Measurements from ENCODE around the gene SBK2. TPM values are rescaled to one million over a fixed set of nuclear protein-coding genes. Genes with fewer than 3 reads are reported as not detected.

SBK2 gene
- polyA plus RNA-seq, 1 of the 3 experiments (the other 2 are of a cell fraction) = 0.20 TPM

- Histone ChIP-seq H4K20me1 (ENCODE audit: insufficient read depth) (no peaks in the 10 kb centered on the region), H3K4me2 (peak overlapping the region; percentile 74), H3K36me3 (replicated peaks in 1 of 2; ENCODE audit: control insufficient read depth in 1 of 2, insufficient read depth in 2 of 2, low read length in 1 of 2) (no peaks in the 10 kb centered on the region), H3K4me1 (ENCODE audit: control insufficient read depth in 1 of 2, insufficient read depth in 2 of 2, low read depth in 1 of 2, low read length in 1 of 2) (peaks cover 15 to 22% of the 10 kb centered on the region in 2 experiments; a peak in 2 of 4 replicates), H2AFZ (ENCODE audit: low read depth) (peak overlapping the region; percentile 97), H3K9ac (peak overlapping the region; percentile 39), H3K79me2 (ENCODE audit: insufficient read depth) (no peaks in the 10 kb centered on the region), H3K27me3 (ENCODE audit: insufficient read depth) (no peaks in the 10 kb centered on the region), H3F3A (replicated peaks; ENCODE audit: insufficient read depth) (peaks cover 19% of the 10 kb centered on the region), H3K9me2 (no peaks in the 10 kb centered on the region), H3K27ac (ENCODE audit: low read depth in 2 of 2, low read length in 1 of 2) (peak overlapping the region; percentile 53 to 89; a peak in 3 of 4 replicates), H3K4me3 (ENCODE audit: low read depth in 2 of 2, low read length in 1 of 2) (peak overlapping the region; percentile 26 to 44; a peak in 3 of 4 replicates), H3K9me3 (no peaks in the 10 kb centered on the region)
- 34% methylated on average over 29 of the region's 36 CpGs for WGBS (ENCODE audit: low lambda C conversion rate)
- POLR2A ChIA-PET = interaction anchor here (0.7 to 4.1 kb wide), 4 partner anchors 13 to 25 kb away, joined by 3 to 32 read pairs (median 4); partner anchors contain the start of genes FIZ1 and ZNF865
- TF ChIP-seq, protein P1, sequence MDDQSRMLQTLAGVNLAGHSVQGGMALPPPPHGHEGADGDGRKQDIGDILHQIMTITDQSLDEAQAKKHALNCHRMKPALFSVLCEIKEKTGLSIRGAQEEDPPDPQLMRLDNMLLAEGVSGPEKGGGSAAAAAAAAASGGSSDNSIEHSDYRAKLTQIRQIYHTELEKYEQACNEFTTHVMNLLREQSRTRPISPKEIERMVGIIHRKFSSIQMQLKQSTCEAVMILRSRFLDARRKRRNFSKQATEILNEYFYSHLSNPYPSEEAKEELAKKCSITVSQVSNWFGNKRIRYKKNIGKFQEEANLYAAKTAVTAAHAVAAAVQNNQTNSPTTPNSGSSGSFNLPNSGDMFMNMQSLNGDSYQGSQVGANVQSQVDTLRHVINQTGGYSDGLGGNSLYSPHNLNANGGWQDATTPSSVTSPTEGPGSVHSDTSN (IDR thresholded peaks at IDR 0.05) = peak; percentile 92
- TF ChIP-seq FOSL2 (IDR thresholded peaks at IDR 0.05; ENCODE audit: borderline replicate concordance, low read depth) = no peak
- TF ChIP-seq USF1 (IDR thresholded peaks at IDR 0.05; ENCODE audit: borderline replicate concordance, low read depth) = peak; percentile 76
- no peak for TF ChIP-seq ELF1 (IDR thresholded peaks at IDR 0.05)
- TF ChIP-seq NFIC (IDR thresholded peaks at IDR 0.05; ENCODE audit: borderline replicate concordance) = no peak
- TF ChIP-seq IRF3 (IDR thresholded peaks at IDR 0.05; ENCODE audit: low read depth, low read length) = no peak
- TF ChIP-seq, protein P2, sequence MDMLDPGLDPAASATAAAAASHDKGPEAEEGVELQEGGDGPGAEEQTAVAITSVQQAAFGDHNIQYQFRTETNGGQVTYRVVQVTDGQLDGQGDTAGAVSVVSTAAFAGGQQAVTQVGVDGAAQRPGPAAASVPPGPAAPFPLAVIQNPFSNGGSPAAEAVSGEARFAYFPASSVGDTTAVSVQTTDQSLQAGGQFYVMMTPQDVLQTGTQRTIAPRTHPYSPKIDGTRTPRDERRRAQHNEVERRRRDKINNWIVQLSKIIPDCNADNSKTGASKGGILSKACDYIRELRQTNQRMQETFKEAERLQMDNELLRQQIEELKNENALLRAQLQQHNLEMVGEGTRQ (IDR thresholded peaks at IDR 0.05; ENCODE audit: borderline replicate concordance, low read depth, low read length) = peak; percentile 8; the same call in 1 of the 2 replicates
- peak; percentile 66 for TF ChIP-seq CHD2 (IDR thresholded peaks at IDR 0.05; ENCODE audit: low read length, partially characterized antibody)
- CTCF ChIA-PET = interaction anchor here (1.4 kb wide), 1 partner anchor 54 kb away, joined by 4 read pairs; no protein-coding TSS in a partner anchor
- peak; percentile 93 for DNase-seq
These were observed 48.9 kb upstream of the SBK2 start for GRCh38 chr19:55585658-55586339.

DNA sequence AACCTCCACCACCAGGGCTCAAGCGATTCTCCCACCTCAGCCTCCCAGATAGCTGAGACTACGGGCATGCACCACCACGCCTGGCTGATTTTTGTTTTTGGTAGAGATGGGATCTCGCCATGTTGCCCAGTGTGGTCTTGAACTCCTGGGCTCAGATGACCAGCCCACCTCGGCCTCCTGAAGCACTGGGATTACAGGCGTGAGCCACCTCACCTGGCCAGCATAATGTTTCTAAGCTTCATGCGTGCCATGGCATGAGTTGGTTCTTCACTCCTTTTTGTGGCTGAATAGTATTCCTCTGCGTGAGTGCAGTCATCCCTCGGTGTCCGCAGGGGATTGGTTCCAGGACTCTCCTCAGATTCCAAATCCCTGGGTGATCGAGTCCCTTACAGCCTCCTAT is 47.9 kb upstream of the SBK2 start:
- no peaks in the 10 kb centered on the region for H3K36me3 ChIP-seq (replicated peaks in 1 of 2; ENCODE audit: control insufficient read depth in 1 of 2, insufficient read depth in 2 of 2, low read length in 1 of 2)
- H3F3A ChIP-seq (replicated peaks; ENCODE audit: insufficient read depth) = peaks cover 19% of the 10 kb centered on the region
- no peaks in the 10 kb centered on the region for H3K9me3 ChIP-seq
- no peak for DNase-seq
- no peak overlapping the region for H3K4me3 ChIP-seq (ENCODE audit: low read depth in 2 of 2, low read length in 1 of 2)
- H3K9ac ChIP-seq = no peak overlapping the region
- no peak overlapping the region; the same call in 1 of the 2 replicates for H2AFZ ChIP-seq (ENCODE audit: low read depth)
- peak overlapping the region; percentile 53 to 89; a peak in 1 of 4 replicates for H3K27ac ChIP-seq (ENCODE audit: low read depth in 2 of 2, low read length in 1 of 2)
- 90% methylated on average over 11 of the region's 11 CpGs for WGBS (ENCODE audit: low lambda C conversion rate)
- ChIA-PET POLR2A (interaction anchor here (1.0 to 4.1 kb wide), 2 partner anchors 14 to 20 kb away, joined by 3 to 32 read pairs; partner anchors contain the start of gene FIZ1), CTCF (interaction anchor here (0.7 to 1.0 kb wide), 2 partner anchors 68 to 1829 kb away, joined by 3 to 4 read pairs; no protein-coding TSS in a partner anchor)
- H3K4me1 ChIP-seq (ENCODE audit: control insufficient read depth in 1 of 2, insufficient read depth in 2 of 2, low read depth in 1 of 2, low read length in 1 of 2) = peaks cover 15 to 22% of the 10 kb centered on the region in 2 experiments; a peak in 2 of 4 replicates
- no peak overlapping the region for H3K4me2 ChIP-seq
- no peaks in the 10 kb centered on the region for H3K9me2 ChIP-seq
- H3K27me3 ChIP-seq (ENCODE audit: insufficient read depth) = no peaks in the 10 kb centered on the region
- no peaks in the 10 kb centered on the region for H4K20me1 ChIP-seq (ENCODE audit: insufficient read depth)
- H3K79me2 ChIP-seq (ENCODE audit: insufficient read depth) = peaks cover 8% of the 10 kb centered on the region
- TF ChIP-seq NRF1 (IDR thresholded peaks at IDR 0.05; ENCODE audit: low read depth, low read length) (no peak), TAF1 (IDR thresholded peaks at IDR 0.05; ENCODE audit: borderline replicate concordance, low read depth, low read length) (no peak), USF1 (IDR thresholded peaks at IDR 0.05; ENCODE audit: borderline replicate concordance, low read depth) (no peak), YY1 (IDR thresholded peaks at IDR 0.05; ENCODE audit: low read depth) (no peak), RCOR1 (IDR thresholded peaks at IDR 0.05; ENCODE audit: low read length) (no peak), GABPA (IDR thresholded peaks at IDR 0.05; ENCODE audit: low read depth) (no peak), EP300 (IDR thresholded peaks at IDR 0.05; ENCODE audit: borderline replicate concordance in 1 of 2, low read depth in 1 of 2, low read length in 1 of 2) (no peak), EZH2phosphoT487 (IDR thresholded peaks at IDR 0.05; ENCODE audit: borderline replicate concordance, low read depth) (no peak), FOSL2 (IDR thresholded peaks at IDR 0.05; ENCODE audit: borderline replicate concordance, low read depth) (no peak), TCF12 (IDR thresholded peaks at IDR 0.05) (no peak), IRF3 (IDR thresholded peaks at IDR 0.05; ENCODE audit: low read depth, low read length) (no peak), JUND (IDR thresholded peaks at IDR 0.05) (no peak), ELF1 (IDR thresholded peaks at IDR 0.05) (no peak), RFX5 (IDR thresholded peaks at IDR 0.05; ENCODE audit: low read length) (no peak)
- TF ChIP-seq, protein P3, sequence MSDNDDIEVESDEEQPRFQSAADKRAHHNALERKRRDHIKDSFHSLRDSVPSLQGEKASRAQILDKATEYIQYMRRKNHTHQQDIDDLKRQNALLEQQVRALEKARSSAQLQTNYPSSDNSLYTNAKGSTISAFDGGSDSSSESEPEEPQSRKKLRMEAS (IDR thresholded peaks at IDR 0.05; ENCODE audit: low read depth) = no peak
